Right renal pelvis (tissue), 4 donors: ENCODE results near the gene ST6GALNAC3. TPM values are rescaled to one million over a fixed set of nuclear protein-coding genes. Genes with fewer than 3 reads are reported as not detected.
A peak's percentile ranks its signal among the peaks of the same experiment; 100 is the strongest.
"Not testable (repeated sequence)": the region's sequence is repeated elsewhere in the genome, so short reads cannot be mapped to it uniquely, and the experiment has no call there.

Experiments used
- DNase-seq, 4 donors: peaks; one replicate each; pipeline ENCODE4 v3.0.0-alpha.2; 2013; ENCODE audit warnings: low read depth in 4 of 4, low spot score in 3 of 4, missing footprints in 1 of 4
- polyA plus RNA-seq, 4 donors: library from polyadenylated mRNA; unstranded; fragments of 120-200 nt; gene quantifications; one replicate each; pipeline ENCODE4 v1.2.1, GENCODE V29; 2013; ENCODE audit not compliant: insufficient read length in 4 of 4

The ST6GALNAC3 gene
- polyA plus RNA-seq, 4 donors, result 91.5 to 110 (median 97.8) TPM

DNA sequence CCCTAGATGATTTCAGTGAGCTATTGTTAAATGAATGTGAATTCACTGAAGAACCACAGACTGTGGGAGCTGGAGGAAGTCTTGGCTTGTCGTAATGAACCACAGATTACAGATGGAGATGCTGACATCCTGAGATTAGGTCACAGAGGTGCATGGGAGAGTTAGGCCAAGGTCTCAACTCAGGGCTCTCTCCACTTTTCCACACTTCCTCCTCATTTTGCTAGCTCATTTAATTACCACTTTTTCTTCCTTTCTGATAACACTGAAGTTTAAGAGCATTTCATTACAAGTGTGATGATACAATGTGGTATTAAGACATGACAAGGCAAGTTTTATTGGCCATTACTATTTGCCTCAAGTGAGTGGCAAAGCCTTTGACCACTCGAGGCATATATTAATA lies 30.8 kb downstream of the ST6GALNAC3 start:
- DNase-seq, result no peak

DNA sequence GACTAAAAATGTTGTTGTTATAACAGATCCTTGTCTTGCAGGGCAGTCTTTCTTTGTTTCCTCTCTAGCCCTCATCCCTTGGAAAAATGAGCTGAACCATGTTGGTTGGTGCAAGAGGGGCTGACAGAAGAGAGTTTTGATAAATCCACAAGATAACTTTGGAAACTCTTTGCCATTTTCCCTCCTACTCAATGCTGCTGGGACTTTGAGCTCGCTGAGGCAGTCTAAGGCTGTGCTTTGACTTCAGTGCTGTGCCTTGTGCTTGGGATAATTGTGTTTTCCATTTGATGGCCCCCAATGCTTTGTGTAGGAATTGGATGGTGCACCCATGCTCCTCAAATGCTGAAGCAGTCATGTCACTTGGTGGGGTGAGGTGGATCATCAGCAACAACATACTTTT lies 31.7 kb downstream of the ST6GALNAC3 start:
- DNase-seq, result no peak

DNA sequence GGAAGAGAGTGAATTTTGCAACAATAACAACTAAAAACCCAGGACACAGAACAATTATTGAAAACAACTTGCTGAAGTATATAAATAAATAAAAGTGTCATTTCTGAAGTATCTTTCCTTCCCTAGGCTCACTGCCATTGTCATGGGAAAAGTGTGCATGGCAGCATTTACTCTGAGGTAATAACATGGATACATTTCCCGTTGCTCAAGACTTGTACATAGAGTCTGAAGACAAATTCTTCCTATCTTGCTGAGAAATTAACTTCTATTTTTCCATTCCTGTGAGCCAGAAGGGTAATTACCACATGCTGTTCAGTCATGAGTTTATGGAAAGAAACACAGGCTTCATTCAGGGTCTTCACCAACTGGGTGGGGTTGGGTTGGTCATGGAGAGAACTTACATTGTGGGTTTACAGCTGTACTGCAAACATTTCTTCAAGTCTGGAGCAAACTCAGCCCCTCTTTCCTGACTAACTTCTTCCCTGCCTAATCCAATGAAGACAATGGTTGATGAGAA lies 32.2 kb downstream of the ST6GALNAC3 start:
- DNase-seq, result no peak

DNA sequence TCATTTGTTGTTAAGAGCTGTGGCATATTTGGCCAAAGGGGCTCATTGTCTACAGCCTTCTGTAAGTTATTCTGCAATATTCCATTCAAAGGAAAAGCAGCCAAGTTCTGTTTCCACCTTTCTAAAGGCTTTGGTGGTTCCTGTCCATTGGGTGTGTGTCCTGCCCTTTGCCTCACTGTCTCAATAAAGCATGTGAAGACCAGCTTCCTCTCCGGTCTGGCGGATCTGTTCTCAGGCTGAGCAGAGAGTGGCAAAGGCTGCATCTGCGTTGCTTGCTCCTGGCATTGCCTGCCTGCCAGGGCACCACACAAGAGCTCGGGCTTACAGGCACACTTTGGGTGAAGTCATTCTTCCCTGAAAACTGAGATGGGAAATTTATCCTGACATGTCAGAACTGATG lies 34.9 kb downstream of the ST6GALNAC3 start:
- no peak for DNase-seq

DNA sequence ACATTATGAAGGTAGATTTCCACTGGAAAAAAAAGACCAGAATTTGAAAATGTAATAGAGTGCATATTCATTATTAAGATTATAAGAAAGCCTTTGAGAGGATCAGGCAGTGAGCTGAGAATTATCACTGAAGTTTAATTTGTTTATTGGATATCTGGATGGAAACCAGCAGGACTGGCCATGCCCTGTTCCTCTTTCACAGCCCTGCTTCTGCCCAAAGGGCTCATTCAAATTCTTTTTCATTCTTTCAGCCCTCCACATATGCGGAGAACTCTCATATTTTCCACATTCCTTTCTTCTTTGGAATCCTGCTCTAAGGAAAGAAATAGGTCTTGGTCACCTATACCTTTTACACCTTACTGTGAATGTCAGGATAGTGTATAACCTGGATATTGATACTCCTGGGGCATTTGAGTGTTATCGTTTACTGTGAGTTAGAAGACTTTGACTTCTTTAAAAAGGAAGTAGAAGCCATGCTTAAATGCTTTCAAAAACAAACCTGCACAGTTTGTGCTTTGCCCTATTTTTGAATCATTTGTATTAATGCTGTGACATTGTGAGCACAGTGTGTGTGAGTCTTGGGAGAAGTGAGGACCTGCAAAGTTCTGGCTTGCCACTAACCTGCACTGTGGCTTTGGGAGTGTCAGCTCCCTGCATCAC lies 35.5 kb downstream of the ST6GALNAC3 start:
- no peak for DNase-seq

DNA sequence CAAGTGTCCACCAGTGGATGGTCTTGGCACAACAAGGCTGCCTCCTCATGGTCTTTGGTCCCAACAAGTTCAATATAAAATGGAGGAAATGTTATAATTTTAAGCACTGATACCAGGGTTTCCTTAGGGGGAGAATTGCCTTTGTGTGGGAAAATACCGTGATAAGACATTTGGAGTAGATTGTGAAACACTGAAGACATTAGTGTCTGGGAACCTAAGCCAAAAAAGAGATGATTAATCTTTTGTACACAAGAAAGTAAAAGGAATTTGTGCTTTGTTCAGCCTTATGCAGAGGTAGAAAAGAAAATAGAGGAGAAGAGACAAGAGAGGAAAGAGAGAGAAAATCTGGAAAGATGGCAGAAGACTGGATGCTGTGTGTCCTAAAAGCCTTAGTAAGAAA lies 36.1 kb downstream of the ST6GALNAC3 start:
- no peak for DNase-seq

DNA sequence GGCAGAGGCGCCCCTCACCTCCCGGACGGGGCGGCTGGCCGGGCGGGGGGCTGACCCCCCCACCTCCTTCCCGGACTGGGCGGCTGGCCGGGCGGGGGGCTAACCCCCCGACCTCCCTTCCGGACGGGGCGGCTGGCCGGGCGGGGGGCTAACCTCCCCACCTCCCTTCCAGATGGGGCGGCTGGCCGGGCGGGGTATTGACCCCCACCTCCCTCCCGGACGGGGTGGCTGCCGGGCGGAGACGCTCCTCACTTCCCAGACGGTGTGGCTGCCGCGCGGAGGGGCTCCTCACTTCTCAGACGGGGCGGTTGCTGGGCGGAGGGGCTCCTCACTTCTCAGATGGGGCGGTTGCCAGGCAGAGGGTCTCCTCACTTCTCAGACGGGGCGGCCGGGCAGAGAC lies 37.8 kb downstream of the ST6GALNAC3 start:
- not testable (repeated sequence) for DNase-seq

DNA sequence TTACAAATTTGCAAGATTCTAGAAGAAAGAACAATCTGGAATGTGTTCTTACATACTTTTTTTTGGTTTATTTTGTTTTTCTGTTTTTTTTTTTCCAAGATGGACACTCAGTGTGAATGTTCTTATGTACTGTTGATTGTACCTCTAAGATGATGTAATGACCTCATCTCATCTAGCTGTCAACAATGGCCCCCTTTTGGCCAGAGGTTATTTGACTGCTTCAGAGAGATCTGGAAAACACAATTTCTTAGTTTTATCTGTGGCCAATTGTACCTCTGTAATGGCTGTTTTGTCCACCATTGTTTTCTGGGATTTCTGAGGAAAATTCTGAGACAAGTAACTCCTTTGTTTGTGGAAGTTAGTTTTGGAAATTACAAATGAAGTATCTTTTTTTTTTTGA lies 38.9 kb downstream of the ST6GALNAC3 start:
- no peak for DNase-seq

DNA sequence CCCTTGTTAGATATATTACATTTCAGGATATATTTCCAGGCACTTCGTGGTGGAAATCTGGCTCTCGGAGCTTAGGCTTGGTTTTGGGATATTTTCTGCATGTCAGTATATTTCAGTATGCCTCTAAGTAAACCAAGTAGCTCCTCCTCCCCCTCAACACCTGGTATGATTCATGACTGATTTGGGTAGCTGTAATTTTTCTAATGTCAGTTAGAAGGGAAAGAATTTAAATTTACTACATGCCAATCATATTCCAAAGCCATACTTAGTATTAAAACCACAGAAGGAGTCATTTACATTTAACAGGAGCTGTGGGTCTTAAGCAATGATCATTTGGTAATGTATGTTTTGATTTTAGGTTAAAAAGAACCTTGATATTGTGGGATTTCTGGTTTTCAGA lies 40.6 kb downstream of the ST6GALNAC3 start:
- DNase-seq, result no peak

DNA sequence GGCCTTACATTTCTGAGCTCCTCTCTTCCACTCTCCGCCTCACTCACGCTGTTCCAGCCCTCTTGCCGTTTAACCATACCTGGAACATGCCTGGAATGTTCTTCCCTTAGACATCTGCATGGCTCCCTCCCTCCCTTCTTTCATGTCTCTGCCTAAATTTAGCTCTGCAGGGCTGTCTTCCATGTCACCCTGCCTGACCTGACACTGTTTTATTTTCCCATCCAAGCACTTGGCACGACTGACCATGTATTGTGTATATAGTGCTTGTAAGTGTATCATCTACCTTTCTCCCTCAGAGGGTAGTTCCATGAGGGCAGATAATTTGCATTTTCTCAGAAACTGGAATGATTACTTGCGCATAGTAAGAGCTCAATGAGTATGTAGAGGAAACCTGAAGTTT lies 47.3 kb downstream of the ST6GALNAC3 start:
- no peak for DNase-seq

DNA sequence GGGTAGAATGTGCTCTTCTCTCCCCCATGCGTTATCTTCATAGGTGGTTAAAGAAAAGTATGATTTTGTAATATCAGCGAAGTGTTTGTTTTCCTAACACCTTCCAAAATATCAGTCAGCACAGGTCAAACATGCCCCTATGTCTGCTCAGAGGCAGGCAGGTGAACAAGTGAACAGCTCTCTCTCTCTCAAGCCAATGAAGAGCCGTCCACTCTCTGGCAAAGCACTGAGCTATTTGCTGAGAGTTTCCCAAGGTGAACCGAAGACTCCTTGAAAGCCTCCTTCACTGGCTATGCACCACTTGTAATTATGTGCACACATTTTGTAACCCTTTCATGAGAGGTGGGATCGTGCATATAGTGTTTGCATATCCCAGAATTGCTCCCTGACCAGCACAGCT lies 47.7 kb downstream of the ST6GALNAC3 start:
- DNase-seq, result no peak

DNA sequence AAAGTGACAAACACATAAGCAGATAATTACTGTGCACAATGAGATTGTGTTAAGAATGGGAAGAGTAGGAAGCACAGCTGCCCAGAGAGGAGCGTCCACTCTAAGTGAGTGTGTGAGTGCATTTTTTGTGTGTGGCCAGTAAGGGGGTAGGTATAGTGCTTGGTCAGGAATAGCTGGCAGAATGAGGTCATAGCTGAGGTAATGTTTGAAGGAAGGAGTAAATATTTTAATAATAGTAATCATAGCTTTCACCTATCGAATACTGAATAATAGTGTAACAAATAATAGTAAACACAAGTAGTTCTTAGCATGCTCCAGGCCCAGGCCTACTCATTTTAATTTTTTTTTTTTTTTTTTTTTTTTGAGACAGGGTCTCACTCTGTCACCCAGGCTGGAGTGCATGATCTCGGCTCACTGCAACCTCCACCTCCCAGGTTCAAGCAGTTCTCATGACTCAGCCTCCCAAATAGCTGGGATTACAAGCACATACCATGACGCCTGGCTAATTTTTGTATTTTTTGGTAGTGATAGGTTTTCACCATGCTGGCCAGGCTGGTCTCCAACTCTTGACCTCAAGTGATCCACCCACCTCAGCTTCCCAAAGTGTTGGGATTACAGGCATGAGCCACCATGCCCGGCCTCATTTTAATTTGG lies 49.0 kb downstream of the ST6GALNAC3 start:
- DNase-seq, result not testable (repeated sequence)

DNA sequence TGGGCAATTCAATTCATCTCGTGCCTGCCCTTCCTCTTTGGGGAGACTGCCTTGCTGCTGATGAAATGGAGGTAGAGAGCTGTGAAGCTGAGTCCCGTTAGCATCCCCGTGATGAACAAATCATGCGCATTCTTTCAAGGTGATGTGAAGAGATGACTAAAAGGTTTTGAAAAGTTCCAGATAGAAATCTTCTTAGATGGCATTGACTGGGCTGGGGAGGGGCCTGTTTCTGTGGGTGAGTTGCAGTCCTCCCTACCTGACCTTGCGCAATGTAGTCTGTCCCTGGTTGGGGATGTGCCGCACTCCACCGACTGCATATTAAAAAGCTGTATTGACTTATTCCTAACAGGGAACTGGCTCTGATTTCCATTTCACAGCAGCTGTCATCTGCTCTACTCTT lies 49.6 kb downstream of the ST6GALNAC3 start:
- DNase-seq, result no peak

DNA sequence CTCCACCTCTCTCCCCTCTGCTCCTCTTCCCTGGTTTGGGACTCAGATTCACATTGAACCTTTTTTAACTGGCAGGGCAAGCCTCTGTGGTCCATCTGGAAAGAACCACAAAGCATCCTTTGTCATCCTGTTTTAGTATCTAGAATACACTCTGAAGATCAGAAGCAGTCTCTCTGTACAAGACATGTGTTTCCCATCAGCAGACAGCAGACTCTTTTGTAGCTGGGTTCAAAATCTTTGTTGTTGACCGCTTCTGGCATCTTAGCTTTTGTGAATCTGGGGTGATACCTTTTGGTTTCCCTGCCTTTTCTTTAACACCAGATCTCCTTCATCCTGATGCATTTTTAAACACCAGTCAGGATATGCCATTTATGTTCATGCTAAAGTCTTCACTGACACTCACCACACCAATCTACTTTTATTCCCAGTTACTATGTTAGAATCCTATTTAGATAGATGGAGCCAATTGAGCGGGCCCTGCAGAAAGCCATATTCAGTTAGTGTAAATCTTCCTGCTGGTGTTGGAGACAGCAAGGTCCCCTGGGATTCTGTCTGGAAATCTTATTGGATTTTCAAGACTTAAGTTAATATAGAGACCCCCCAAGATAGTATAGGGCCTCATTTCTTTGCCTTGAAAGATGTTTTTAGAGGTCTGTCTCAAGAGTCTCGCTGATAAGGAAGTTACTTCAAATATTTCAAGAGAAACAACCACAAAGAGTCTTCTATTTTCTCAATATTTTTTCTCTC lies 51.1 kb downstream of the ST6GALNAC3 start:
- DNase-seq, result peak; percentile 34 to 58 (median 43)

DNA sequence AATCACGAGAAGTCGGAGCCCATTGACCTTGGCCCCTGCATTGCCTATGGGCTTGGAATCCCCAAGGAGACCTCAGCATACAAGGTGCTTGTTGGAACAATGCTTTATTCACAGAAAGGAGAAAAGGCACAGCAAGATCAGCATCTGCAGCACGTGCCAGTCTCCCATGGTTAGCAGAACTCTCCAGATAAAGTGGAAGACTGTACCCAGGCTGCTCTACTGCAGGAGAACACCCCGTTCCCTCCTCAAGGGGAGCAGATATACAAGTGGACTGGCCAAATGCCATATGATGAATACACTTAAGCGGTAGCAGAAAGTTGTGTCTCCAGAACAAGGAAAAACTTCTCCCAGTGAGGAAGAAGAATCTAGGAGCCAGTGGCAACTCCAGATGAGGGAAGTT lies 53.5 kb downstream of the ST6GALNAC3 start:
- no peak for DNase-seq

DNA sequence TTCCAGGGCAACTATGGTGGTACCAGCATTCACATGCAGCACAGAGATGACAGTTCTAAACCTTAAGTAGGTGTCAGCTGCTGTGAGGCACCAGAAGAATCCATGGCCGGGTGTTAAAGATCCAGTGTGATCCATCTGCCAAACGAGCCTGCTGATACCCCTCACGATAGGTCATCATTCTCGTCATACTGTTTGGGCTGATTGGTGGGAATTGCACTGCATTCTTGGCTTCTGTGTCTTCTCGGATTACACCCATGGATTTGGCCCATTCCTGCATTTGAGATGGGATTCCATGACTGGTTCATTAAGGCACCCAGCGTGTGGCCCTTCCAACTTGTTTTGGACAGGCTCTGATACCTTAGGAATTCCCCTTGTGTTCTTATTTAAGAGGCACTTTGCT lies 55.2 kb downstream of the ST6GALNAC3 start:
- DNase-seq, result no peak

DNA sequence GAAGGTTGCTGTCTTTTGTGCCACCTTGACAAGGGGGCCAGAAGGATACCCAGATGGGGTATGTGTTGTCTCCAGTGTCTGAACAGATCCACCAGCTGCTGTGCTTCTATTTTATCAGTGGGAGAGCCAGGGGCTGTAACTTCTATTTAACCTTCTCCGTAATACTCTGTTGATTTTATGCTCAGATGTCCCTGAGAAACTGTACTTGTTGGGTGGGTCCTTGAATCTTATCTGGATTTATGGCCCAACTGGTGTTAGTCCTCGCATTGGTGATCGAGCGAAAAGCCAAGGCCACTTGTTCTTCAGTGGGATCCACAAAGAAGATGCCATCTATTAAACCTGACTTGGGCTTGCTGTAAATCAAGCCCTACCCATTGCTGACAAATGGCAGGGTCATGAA lies 56.4 kb downstream of the ST6GALNAC3 start:
- no peak for DNase-seq

DNA sequence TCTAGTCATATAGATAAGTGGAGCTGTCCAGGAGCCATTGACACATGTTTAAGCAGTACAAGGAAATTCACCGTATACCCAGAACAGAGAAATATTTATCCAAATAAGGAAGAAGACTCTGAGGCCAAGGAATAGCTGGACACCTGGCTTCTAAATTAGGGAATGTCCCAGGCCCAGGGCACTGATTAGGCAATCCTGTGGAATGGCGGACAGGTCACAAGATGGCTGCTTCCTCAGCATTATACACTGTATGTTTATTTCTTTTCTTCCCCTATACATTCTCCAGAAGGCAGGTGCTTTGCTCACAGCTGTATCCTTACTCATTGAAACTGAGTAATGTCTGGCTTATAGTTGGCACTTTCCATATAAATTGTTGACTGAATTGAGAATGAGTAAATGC lies 59.4 kb downstream of the ST6GALNAC3 start:
- DNase-seq, result no peak

DNA sequence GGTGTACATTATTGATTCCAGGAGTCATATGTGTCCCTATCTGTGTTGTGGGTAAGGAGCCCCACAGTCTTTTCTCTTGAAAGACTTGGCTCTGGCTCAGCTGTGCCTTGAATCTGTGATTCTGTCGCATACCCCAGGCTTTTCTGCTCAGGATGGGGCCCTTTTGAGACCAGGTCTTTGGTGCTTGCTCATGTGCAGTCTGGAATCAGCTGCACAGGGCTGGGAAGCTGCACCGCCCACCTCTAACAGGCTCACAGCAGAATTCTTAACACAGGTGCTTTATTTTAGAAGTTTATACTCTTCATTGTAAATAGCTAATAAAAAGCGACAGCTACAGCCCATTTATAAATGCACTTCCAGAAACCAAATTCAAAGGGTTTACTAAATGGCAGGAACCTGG lies 61.3 kb downstream of the ST6GALNAC3 start:
- no peak for DNase-seq

DNA sequence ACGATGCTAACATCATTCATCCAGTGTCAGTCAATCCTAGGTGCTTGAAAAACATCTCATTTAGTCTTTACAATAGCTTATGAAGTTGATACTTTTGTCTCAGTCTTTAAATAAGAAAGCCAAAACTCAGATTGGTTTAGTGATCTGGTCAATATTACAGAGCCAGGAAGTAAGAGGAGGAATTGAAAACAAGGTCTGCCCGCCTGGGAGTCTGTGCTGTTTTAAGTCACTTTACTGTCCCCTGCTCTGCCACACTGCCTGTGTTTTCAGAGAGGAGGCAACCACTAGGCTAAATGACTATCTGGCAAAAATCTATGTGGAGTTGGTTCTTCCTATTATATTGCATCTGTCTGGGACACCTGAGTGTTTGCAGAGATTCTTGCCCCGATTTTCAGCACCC lies 62.3 kb downstream of the ST6GALNAC3 start:
- no peak for DNase-seq

DNA sequence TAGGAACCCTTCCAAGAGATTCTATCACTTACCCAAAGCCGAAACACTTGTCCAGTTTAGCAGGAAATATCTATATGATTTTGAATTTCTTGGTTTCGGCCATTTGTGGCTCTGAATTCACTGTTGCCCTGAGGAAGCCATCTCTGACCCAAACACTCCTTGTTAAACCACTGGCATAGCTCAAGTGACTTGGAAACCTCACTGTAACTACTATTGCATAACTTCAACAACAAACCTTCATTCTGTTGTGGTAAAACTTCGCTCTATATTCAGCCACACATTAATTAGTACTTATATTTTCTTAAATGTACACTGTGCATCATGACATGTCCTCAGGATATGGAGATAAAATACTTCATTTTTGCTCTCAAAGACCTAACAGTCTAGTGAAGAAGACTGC lies 63.2 kb downstream of the ST6GALNAC3 start:
- DNase-seq, result no peak

DNA sequence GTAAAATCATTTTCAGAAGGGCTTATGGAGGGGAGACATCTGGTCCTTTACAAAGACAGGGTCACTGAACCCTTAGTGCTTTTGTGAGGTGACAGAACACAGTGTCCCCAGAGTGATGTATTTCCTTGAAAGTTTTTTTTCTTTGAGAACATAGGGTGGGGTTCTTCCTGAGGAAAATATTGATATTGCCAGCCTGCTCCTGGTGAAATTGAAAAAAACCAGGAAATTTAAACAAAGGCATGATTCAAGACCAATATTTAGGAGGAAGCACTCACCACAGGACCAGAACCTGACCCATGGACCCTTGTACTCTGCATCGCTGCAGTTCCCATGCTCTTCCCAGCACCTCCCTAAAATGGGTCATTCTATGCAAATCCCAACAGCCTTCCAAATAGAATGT lies 63.7 kb downstream of the ST6GALNAC3 start:
- no peak for DNase-seq
